OCI-LY1 (cell line): ENCODE results near the gene TMEM53.

Experiments used
- CTCF ChIP-seq: fragments of 200-600 bp; sonication (generic), shearing (Covaris generic); IDR thresholded peaks from 2 replicates; pipeline ENCODE4 v1.5.1; 2017; ENCODE audit warnings: mild to moderate bottlenecking, antibody characterized with exemption, low read length, moderate library complexity, mixed read lengths
- EZH2 ChIP-seq: fragments of 200-600 bp; sonication (generic), shearing (Covaris generic); IDR thresholded peaks from 2 replicates; pipeline ENCODE4 v1.8.0; 2017; ENCODE audit warnings: borderline replicate concordance, mixed run types, mild to moderate bottlenecking, antibody characterized with exemption, low read length, moderate library complexity, mixed read lengths

GRCh38 chr1:44693900-44694299, 19.6 kb upstream of the TMEM53 start:
- no peak for TF ChIP-seq CTCF
- TF ChIP-seq EZH2, result no peak
